ENCODE measurements around the gene METTL23.
"Not testable (repeated sequence)": the region's sequence is repeated elsewhere in the genome, so short reads cannot be mapped to it uniquely, and the experiment has no call there.

The METTL23 gene

DNA sequence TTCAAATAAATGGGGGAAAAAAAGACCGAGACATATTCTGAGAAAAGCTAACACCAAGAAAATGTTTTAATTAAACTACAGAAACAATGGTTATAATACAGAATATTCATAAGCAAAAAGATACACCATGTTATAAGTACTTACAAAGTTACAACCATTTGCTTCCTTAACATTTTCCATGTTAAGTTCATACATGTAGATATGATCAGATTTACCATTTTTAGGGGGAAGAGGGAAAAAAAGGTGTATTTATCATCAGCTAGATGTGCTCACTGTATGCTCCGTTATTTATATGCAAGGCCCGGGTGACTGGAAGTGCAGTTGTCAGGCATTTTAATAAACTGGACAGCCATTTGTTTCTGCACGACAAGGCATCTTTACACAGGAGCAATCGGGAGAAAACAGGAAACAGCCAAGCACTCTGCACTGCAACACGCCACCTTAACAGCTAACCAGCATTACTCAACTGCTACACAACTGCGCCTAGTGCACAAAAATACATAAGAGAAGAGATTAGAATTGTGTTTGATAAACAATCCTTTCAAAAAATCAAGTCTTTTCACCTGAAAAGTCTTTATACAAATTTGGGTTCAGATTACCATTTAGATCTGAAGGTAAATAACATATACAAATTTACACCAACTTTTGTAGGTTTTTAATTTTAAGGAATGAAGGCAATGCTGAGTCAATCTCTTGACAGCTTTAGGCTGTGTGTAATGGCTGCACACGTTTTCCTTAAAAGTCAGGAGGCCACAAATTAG lies 7.6 kb downstream of the METTL23 start:
- peak overlapping the region; percentile 99 for H3K4me3 ChIP-seq (ENCODE audit: low read depth, low read length)

DNA sequence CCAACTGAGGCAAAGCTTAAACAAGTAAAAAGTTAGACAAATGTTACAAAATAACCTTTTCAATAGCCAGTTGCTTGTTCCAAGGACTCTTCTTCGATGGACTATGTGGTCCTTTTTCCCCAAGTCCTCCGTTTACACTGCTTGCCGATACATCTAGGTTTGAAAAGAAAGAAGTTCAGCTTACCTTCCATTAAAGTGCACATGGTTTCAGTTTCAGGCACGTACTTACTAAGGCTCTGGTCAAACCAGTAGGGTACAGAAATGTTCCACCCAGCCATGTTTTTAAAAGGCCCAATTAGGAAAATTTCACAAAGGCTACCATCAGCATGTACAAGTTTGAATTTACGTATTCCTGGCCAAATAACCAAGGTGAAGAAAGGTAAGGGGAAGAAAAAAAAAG lies 8.4 kb downstream of the METTL23 start:
- peak overlapping the region; percentile 99 for H3K4me3 ChIP-seq (ENCODE audit: low read depth, low read length)

DNA sequence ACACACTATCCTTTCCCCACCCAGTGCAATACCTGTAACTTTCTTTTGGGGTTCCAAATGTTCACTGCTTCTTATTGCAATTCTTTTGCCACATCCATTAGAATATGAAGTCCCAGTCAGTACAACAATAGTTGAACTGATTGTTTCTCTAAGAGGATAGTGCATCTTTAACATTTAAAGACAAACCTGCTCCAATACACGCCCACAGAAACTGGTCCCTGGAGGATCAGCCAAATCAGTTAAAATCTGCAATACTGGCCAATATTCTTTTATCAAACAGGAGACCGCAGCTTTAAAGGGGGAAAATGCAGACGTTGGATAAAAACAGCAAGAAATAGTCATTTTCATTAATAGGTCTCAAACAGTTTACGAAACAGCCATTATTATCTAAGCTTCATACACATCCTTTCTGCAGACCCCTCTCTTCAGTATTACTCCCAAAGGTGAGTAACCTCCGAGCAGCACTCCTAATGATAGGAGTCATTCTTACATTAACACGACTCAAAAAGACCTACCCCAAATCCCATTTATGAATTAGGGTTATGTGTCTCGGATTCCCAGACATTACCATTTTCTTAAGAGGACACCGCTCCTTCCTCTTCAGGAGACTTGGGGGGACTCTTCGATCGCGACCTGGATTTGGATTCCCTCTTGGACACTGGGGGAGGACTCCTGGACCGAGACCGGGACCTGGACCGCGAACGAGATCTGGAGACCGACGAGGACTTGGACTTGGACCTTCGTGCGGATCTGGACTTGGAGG lies 9.1 kb downstream of the METTL23 start:
- peak overlapping the region; percentile 99 for H3K4me3 ChIP-seq (ENCODE audit: low read depth, low read length)

- H3K4me3 ChIP-seq (ENCODE audit: low read depth, low read length): peak overlapping the region; percentile 99
These were observed 9.9 kb downstream of the METTL23 start for GRCh38 chr17:76736349-76737081.

DNA sequence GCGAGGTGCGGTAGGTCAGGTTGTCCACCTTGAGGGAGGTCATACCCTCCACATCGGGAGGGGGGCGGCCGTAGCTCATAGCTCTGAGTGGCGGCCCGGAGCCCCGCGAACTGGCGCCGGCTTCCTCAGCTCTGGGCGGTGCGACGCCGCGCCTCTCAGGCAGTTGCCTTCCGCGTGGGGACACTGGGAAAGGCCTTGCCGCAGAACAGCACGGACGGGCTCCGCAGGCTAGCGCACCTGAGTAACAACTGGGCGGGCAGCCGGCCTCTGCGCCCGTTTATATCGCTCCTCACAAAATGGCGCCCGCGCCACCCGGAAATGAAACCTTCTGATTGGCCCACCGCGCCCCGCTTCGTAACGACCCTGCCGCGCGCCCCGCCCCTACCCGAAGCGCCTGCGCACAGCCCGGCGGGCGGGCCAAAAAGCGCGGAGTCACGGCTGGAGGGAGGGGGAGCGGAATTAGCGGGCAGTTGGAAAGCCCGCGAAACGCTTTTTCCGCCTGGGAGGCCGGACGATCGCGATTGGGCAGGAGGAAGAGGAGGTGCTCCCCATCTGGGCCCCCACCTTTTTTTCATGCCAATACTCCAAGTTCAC lies 10.5 kb downstream of the METTL23 start, which contains the start of gene SRSF2:
Gene SRSF2 (minus strand): TSS at position 250 of the 594 bp plus-strand sequence. CDS start 171 bp downstream, at position 79.
- peak within 1 kb of the TSS; percentile 99 for H3K4me3 ChIP-seq (ENCODE audit: low read depth, low read length)

GRCh38 chr17:76737676-76738467 lies 11.2 kb downstream of the METTL23 start, which contains the start of gene MFSD11:
MFSD11 (plus strand) TSS chr17:76738119; CDS start chr17:76738353, 234 bp downstream.
- H3K4me3 ChIP-seq (ENCODE audit: low read depth, low read length): peak within 1 kb of the TSS; percentile 99

DNA sequence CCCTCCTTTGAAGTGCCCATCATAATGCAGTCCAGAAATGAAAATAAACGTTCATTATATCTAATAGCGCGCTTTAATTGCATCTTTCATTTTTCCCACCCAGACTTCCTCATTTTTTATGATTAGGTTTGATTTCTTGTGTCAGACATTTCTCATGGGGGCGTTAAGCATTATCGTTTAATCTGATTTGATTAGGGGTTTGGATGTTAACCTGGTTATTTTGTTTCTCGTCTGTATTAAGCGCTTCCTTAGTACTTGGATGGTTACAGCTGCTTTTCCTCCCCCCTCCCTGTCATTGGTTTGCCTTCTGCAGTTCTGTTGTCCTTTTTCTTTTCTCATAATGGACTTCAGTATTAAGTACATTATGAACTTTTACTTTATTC lies 11.8 kb downstream of the METTL23 start:
- peak overlapping the region; percentile 74 for H3K4me3 ChIP-seq (ENCODE audit: low read depth, low read length)

DNA sequence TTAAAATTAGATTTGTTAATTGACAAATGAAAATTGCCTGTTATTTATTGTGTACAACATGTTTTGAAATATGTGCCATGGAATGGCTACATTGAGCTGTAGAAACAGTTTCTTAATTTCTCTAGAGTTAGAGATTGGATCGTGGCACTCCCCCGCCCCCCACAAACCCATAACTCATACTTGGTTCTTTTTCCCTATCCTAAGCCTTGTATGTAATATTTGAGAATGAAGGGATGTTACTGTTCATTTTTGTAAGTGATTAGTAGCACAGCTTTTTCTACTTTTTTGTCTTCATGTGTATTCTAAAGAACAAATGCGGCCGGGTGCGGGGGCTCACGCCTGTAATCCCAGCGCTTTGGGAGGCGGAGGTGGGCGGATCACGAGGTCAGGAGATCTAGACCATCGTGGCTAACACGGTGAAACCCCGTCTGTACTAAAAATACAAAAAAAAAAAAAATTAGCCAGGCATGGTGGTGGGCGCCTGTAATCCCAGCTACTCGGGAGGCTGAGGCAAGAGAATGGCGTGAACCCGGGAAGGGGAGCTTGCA lies 13.0 kb downstream of the METTL23 start:
- not testable (repeated sequence) for H3K4me3 ChIP-seq (ENCODE audit: low read depth, low read length)

DNA sequence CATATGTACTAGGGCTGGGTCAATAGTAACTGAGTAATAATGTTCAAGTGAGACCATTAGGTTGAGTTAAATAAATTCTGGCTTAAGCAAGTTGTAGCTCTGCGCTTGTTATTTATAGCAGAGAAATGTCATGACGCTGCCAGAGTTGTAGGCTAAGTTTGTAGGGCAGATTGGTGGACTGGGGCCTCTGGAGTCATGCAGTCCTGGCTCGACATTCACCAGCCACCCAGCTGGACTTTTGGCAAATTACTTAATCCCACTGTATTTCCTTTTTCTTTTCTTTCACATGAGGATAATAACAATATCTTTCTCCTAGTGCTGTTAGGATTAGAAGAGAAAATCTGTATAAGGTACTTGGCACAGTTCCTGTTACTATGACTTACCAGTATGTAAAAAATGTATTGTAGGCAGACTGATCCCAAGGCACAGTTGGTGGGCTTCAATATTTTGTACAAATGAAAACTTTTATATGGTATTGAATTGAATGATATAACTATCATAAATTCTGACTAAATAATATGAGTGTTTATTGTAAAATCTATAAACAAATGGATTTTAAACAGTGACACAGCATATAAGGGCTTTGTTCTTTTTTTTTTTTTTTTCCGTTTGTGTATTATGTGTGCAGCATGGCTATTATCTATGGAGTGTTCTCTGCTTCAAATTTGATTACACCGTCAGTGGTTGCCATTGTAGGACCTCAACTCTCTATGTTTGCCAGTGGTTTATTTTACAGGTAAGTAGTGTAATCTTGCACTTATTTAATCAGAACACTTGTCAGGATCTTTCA lies 13.9 kb downstream of the METTL23 start:
- H3K4me3 ChIP-seq (ENCODE audit: low read depth, low read length): no peak overlapping the region

- H3K4me3 ChIP-seq (ENCODE audit: low read depth, low read length): no peak overlapping the region
These were observed 16.3 kb downstream of the METTL23 start for GRCh38 chr17:76742958-76743357.

GRCh38 chr17:76744747-76745146 lies 18.1 kb downstream of the METTL23 start:
- no peak overlapping the region for H3K4me3 ChIP-seq (ENCODE audit: low read depth, low read length)

- H3K4me3 ChIP-seq (ENCODE audit: low read depth, low read length): not testable (repeated sequence)
These were observed 19.1 kb downstream of the METTL23 start for GRCh38 chr17:76745785-76746184.

- no peak overlapping the region for H3K4me3 ChIP-seq (ENCODE audit: low read depth, low read length)
These were observed 21.2 kb downstream of the METTL23 start for GRCh38 chr17:76747716-76748363.

- H3K4me3 ChIP-seq (ENCODE audit: low read depth, low read length): no peak overlapping the region
These were observed 22.0 kb downstream of the METTL23 start for GRCh38 chr17:76748657-76749056.

- H3K4me3 ChIP-seq (ENCODE audit: low read depth, low read length): no peak overlapping the region
These were observed 24.9 kb downstream of the METTL23 start for GRCh38 chr17:76751416-76751993.

DNA sequence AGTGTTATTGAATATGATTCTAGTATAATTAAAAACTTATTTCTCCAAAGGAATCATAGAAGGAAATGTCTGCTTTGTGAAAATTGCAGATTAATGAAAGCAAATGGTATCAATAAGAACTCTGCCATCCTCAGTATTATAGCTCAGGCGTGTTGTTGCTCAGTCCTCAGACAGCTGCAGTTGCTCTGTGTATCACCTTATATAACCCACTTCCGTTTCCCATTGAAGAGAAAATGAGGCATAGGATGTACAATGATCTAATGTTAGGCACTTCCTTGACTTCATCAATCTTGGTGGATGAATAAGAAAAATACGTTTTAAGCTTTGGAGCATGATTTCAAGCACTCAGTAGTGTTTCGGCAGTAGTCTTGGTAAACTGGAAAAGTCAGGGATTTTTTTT lies 25.4 kb downstream of the METTL23 start:
- no peak overlapping the region for H3K4me3 ChIP-seq (ENCODE audit: low read depth, low read length)

- no peak overlapping the region for H3K4me3 ChIP-seq (ENCODE audit: low read depth, low read length)
These were observed 26.7 kb downstream of the METTL23 start for GRCh38 chr17:76753061-76753961.

Measured in iPS-11a (cell line).